ENCODE results near the gene INVS. TPM values are rescaled to one million over a fixed set of nuclear protein-coding genes. Genes with fewer than 3 reads are reported as not detected.
A peak's percentile ranks its signal among the peaks of the same experiment; 100 is the strongest.

Gene INVS
- total and polyA plus RNA-seq, 3 experiments from 2014 or later = 9.4 to 18.1 (median 16.8) TPM

DNA sequence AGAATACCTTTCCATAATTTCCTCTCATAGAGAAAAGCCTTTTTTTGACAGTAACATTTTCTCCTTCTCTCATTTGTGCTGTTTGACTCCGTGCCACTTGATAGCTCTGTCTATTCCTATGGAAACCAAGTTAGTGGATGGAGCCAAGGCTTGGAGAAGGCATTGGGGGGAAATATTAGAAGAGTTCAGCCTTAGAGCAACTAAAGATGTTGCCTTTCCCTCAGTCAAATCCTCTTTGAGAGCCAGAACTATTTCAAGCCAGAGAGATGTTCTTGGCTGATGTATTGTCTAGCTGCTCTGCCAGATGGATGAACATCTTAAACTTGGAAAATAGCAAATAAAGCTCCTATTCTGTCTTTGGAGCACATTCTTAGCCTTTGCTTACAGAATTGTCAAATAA is 112.4 kb downstream of the INVS start:
- peaks cover 0 to 1% of the 10 kb centered on the region in 2 donors for H3K27me3 Mint-ChIP-seq
- peaks cover 0 to 5% (median 2%) of the 10 kb centered on the region in 3 donors for H3K36me3 Mint-ChIP-seq
- no peaks in the 10 kb centered on the region for H3K4me1 ChIP-seq (ENCODE audit: insufficient read depth, low read length)
- CTCF ChIA-PET = no interaction called here
- H3K4me3 Mint-ChIP-seq = no peak overlapping the region
- peaks cover 9 to 16% (median 15%) of the 10 kb centered on the region in 3 donors for H3K4me1 Mint-ChIP-seq
- no peak overlapping the region for H3K27ac ChIP-seq (ENCODE audit: low read depth, low read length)
- H3K4me3 ChIP-seq (ENCODE audit: low read length) = no peak overlapping the region
- no peaks in the 10 kb centered on the region for H3K9me3 ChIP-seq (ENCODE audit: low read length)
- no peaks in the 10 kb centered on the region for H3K27me3 ChIP-seq (ENCODE audit: insufficient read depth, low read length, poor library complexity, severe bottlenecking)
- no peak for DNase-seq
- H3K9me3 Mint-ChIP-seq = no peaks in the 10 kb centered on the region
- no peak overlapping the region for H3K27ac Mint-ChIP-seq
- POLR2A ChIA-PET = no interaction called here
- H3K36me3 ChIP-seq (ENCODE audit: insufficient read depth, low read length) = no peaks in the 10 kb centered on the region

DNA sequence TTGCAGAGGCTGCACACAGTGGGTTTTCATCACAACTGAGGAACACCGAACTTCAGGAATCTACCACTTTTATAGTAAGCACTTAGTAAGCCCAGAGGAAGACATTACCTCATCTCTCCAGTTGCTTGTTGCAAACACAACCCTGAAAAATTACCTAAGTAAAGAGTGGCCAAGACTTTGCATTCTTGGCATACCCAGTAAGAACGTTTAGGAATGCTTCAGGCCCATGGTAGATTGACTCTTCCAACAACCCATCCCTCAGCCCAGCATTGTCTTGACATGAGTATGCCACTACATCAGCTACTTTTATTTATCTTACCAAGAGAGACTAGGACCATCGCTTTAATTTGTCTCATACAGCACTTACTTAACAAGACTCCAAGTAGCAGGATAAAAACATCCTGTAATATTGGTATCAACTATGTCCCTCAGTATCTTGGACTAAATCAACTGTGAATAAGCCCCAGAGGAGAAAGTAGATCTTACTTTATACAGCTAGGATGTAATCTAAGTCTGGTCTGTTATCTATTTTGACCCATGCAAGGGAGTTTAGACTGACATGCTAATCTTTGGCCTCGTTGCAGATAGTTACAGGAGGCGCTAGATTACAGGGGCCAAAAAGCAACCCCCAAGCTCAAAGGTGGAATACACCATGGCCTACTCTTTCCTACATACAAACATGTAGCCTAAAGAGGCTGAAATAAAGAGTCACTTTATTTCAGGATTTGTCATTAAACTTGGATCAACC is 114.9 kb downstream of the INVS start:
- POLR2A ChIA-PET = no interaction called here

DNA sequence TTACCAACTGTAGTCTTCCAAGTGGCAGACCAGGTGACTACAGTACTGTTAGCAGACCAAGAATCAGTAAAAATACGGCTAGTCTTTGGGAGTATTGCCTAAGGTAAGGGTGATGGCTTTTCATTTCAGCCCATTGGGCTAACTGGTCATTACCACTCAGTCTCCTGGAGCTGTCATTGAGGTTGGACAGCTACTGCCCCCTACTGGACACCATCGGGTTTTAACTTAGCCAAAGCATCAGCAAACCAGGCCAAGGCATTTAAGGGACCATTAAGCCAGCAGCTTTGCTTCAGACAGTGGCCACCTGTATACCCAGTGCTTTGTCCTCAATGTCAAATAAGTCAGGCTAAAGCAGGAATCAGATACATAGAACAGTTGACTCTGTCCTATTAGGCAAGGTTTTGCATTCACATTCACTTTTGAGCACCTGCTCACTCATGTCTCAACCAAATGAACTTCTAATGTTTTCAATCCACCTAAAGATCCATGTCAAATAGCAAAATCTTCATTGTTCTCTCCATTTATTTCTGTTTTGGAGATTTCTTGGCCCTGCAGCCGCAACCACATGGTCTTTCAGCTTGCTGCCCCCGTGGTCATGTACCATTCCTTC is 117.2 kb downstream of the INVS start:
- no peaks in the 10 kb centered on the region for H3K9me3 ChIP-seq (ENCODE audit: low read length)
- Mint-ChIP-seq H3K27me3 (peaks cover 0 to 1% of the 10 kb centered on the region in 2 donors), H3K4me1 (no peaks in the 10 kb centered on the region), H3K27ac (peak overlapping the region in 3 of 8 donors; percentile 17 to 63 (median 37)), H3K4me3 (no peak overlapping the region), H3K9me3 (no peaks in the 10 kb centered on the region), H3K36me3 (peaks cover 0 to 3% (median 2%) of the 10 kb centered on the region in 3 donors)
- H3K27ac ChIP-seq (ENCODE audit: low read depth, low read length) = no peak overlapping the region
- DNase-seq = peak; percentile 25 to 66 (median 39)
- H3K4me3 ChIP-seq (ENCODE audit: low read length) = no peak overlapping the region
- no peaks in the 10 kb centered on the region for H3K36me3 ChIP-seq (ENCODE audit: insufficient read depth, low read length)
- ChIA-PET CTCF (interaction anchor here (1.4 to 2.1 kb wide), 2 partner anchors 13 to 53 kb away, joined by 3 to 6 read pairs; no protein-coding TSS in a partner anchor), POLR2A (no interaction called here)
- H3K27me3 ChIP-seq (ENCODE audit: insufficient read depth, low read length, poor library complexity, severe bottlenecking) = no peaks in the 10 kb centered on the region
- H3K4me1 ChIP-seq (ENCODE audit: insufficient read depth, low read length) = no peaks in the 10 kb centered on the region

More for the DNA sequence above, 114.9 kb downstream of the INVS start:
- Histone ChIP-seq H3K27ac (ENCODE audit: low read depth, low read length) (no peak overlapping the region), H3K4me3 (ENCODE audit: low read length) (no peak overlapping the region), H3K9me3 (ENCODE audit: low read length) (no peaks in the 10 kb centered on the region), H3K4me1 (ENCODE audit: insufficient read depth, low read length) (no peaks in the 10 kb centered on the region), H3K36me3 (ENCODE audit: insufficient read depth, low read length) (no peaks in the 10 kb centered on the region), H3K27me3 (ENCODE audit: insufficient read depth, low read length, poor library complexity, severe bottlenecking) (no peaks in the 10 kb centered on the region)
- Mint-ChIP-seq H3K4me3 (no peak overlapping the region), H3K27ac (peak overlapping the region in 1 of 8 donors; percentile 26), H3K9me3 (no peaks in the 10 kb centered on the region), H3K36me3 (peaks cover 0 to 5% (median 2%) of the 10 kb centered on the region in 3 donors), H3K4me1 (peaks cover 6 to 15% (median 12%) of the 10 kb centered on the region in 3 donors), H3K27me3 (peaks cover 0 to 1% of the 10 kb centered on the region in 2 donors)
- DNase-seq = no peak
- CTCF ChIA-PET = no interaction called here

DNA sequence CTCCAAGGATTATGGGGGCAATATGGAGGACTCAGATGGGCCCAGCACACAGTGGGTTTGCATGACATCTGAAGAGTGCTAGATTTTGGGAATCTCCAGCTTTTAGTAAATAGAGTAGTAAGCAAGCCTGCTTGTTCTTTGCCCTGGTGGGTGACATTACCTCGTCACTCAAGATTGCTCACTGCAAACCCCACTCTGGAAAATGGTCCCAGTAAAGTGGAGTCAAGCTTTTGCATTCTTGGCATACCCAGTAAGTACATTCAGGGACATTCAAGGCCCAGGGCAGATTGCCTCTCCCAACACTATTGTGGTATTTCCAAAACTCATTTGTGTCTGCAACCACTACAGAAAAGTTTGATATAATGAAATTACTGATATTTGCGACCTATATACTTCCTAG is 118.5 kb downstream of the INVS start:
- no peak for DNase-seq
- Histone ChIP-seq H3K27ac (ENCODE audit: low read depth, low read length) (no peak overlapping the region), H3K9me3 (ENCODE audit: low read length) (no peaks in the 10 kb centered on the region), H3K4me3 (ENCODE audit: low read length) (no peak overlapping the region), H3K27me3 (ENCODE audit: insufficient read depth, low read length, poor library complexity, severe bottlenecking) (no peaks in the 10 kb centered on the region), H3K4me1 (ENCODE audit: insufficient read depth, low read length) (no peaks in the 10 kb centered on the region), H3K36me3 (ENCODE audit: insufficient read depth, low read length) (no peaks in the 10 kb centered on the region)
- ChIA-PET CTCF (interaction anchor here (1.5 to 2.1 kb wide), 2 partner anchors 8 to 14 kb away, joined by 3 to 6 read pairs; no protein-coding TSS in a partner anchor), POLR2A (interaction anchor here (0.6 kb wide), 1 partner anchor 206 kb away, joined by 3 read pairs; no protein-coding TSS in a partner anchor)
- no peaks in the 10 kb centered on the region for H3K4me1 Mint-ChIP-seq
- H3K27ac Mint-ChIP-seq = no peak overlapping the region
- peaks cover 0 to 1% of the 10 kb centered on the region in 2 donors for H3K27me3 Mint-ChIP-seq
- no peak overlapping the region for H3K4me3 Mint-ChIP-seq
- H3K36me3 Mint-ChIP-seq = peaks cover 0 to 3% (median 1%) of the 10 kb centered on the region in 3 donors
- H3K9me3 Mint-ChIP-seq = no peaks in the 10 kb centered on the region

DNA sequence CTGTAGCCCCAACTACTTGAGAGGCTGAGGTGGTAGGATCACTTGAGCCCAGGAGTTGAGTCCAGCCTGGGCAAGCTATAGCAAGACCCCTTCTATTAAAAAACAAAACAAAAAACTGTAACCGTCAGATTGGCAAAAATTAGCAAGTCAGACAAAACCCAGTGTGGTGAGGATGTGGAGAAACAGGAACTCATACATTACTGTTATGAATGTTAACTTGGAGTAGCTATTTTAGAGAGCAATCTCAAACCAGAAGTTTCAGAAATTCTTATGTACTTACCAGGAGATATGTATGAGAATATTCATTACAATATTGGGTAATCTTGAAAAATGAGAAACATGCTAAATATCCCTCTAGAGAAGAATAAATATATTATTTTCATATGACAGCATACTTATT is 120.3 kb downstream of the INVS start:
- H3K27ac ChIP-seq (ENCODE audit: low read depth, low read length) = no peak overlapping the region

DNA sequence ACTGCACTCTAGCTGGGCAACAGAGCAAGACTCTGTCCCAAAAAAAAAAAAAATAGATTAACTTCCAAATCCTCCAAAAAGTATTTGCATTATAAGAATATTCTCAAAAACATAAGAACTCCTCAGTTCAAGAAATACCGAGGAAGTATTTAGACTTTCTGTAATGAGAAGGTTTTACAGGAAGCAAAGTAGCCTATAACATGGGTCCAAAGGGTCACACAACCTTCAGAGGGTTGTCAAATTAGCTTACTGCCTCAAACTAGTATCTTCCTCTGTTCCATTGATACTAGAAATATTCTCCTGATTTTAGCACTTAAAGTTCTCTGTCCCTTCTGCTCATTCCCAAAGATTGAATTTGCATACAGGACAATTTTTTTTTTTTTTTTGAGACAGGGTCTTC is 121.9 kb downstream of the INVS start:
- ChIA-PET CTCF (no interaction called here), POLR2A (no interaction called here)

More for the DNA sequence above, 120.3 kb downstream of the INVS start:
- Histone ChIP-seq H3K27me3 (ENCODE audit: insufficient read depth, low read length, poor library complexity, severe bottlenecking) (no peaks in the 10 kb centered on the region), H3K4me3 (ENCODE audit: low read length) (no peak overlapping the region), H3K4me1 (ENCODE audit: insufficient read depth, low read length) (no peaks in the 10 kb centered on the region), H3K9me3 (ENCODE audit: low read length) (no peaks in the 10 kb centered on the region), H3K36me3 (ENCODE audit: insufficient read depth, low read length) (no peaks in the 10 kb centered on the region)
- H3K4me3 Mint-ChIP-seq = no peak overlapping the region
- peaks cover 0 to 4% (median 2%) of the 10 kb centered on the region in 3 donors for H3K36me3 Mint-ChIP-seq
- no peaks in the 10 kb centered on the region for H3K9me3 Mint-ChIP-seq
- H3K27me3 Mint-ChIP-seq = no peaks in the 10 kb centered on the region
- H3K27ac Mint-ChIP-seq = peak overlapping the region in 1 of 8 donors; percentile 65
- no peaks in the 10 kb centered on the region for H3K4me1 Mint-ChIP-seq
- POLR2A ChIA-PET = no interaction called here
- DNase-seq = no peak
- CTCF ChIA-PET = interaction anchor here (1.3 kb wide), 1 partner anchor 1035 kb away, joined by 3 read pairs; no protein-coding TSS in a partner anchor

DNA sequence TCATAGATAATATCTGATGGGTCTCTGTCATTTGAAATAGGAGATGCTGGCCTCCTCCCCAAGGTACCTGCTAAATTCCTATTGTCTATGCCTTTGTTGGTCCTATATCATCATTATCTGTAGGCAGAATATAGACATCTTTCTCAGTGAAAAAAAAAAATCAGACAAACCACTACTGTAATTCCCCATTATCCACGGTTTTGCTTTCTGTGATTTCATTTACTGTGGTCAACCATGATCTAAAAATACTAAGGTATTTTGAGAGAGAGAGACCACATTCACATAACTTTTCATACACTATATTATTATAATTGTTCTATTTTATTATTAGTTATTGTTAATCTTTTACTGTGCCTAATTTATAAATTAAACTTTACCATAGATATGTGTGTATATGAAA is 122.5 kb downstream of the INVS start:
- no peaks in the 10 kb centered on the region for H3K36me3 ChIP-seq (ENCODE audit: insufficient read depth, low read length)
- CTCF ChIA-PET = no interaction called here
- POLR2A ChIA-PET = no interaction called here
- no peaks in the 10 kb centered on the region for H3K27me3 ChIP-seq (ENCODE audit: insufficient read depth, low read length, poor library complexity, severe bottlenecking)
- Mint-ChIP-seq H3K4me1 (no peaks in the 10 kb centered on the region), H3K9me3 (no peaks in the 10 kb centered on the region), H3K27me3 (no peaks in the 10 kb centered on the region), H3K27ac (no peak overlapping the region), H3K4me3 (no peak overlapping the region), H3K36me3 (peaks cover 0 to 9% (median 2%) of the 10 kb centered on the region in 3 donors)
- H3K4me1 ChIP-seq (ENCODE audit: insufficient read depth, low read length) = no peaks in the 10 kb centered on the region
- no peaks in the 10 kb centered on the region for H3K9me3 ChIP-seq (ENCODE audit: low read length)
- H3K4me3 ChIP-seq (ENCODE audit: low read length) = no peak overlapping the region
- DNase-seq = no peak
- no peak overlapping the region for H3K27ac ChIP-seq (ENCODE audit: low read depth, low read length)

More for the DNA sequence above, 121.9 kb downstream of the INVS start:
- Histone ChIP-seq H3K36me3 (ENCODE audit: insufficient read depth, low read length) (no peaks in the 10 kb centered on the region), H3K4me1 (ENCODE audit: insufficient read depth, low read length) (no peaks in the 10 kb centered on the region), H3K27me3 (ENCODE audit: insufficient read depth, low read length, poor library complexity, severe bottlenecking) (no peaks in the 10 kb centered on the region), H3K4me3 (ENCODE audit: low read length) (no peak overlapping the region), H3K27ac (ENCODE audit: low read depth, low read length) (no peak overlapping the region), H3K9me3 (ENCODE audit: low read length) (no peaks in the 10 kb centered on the region)
- Mint-ChIP-seq H3K9me3 (no peaks in the 10 kb centered on the region), H3K36me3 (peaks cover 0 to 4% (median 2%) of the 10 kb centered on the region in 3 donors), H3K4me3 (peak overlapping the region in 1 of 7 donors; percentile 10), H3K27ac (no peak overlapping the region), H3K27me3 (no peaks in the 10 kb centered on the region), H3K4me1 (no peaks in the 10 kb centered on the region)
- no peak for DNase-seq

DNA sequence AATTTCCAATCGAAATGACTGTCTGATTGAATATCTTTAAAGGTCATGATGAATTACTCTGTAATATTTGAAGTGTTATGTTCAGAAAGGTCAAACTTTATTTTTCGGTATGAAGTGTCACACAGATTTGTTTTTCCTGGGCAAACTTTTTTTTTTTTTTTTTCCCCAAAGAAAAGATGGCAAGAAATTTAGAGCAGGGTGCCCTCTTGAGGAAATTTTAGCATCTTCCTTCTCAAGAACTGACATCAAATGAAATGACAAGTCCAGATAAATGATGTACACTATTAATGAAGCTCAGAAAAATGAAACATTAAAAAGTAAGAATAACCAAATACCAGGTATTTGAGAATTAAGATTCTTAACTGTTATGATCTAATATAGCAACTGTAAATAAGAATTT is 123.6 kb downstream of the INVS start:
- no peaks in the 10 kb centered on the region for H3K9me3 ChIP-seq (ENCODE audit: low read length)
- H3K4me1 ChIP-seq (ENCODE audit: insufficient read depth, low read length) = no peaks in the 10 kb centered on the region
- no peaks in the 10 kb centered on the region for H3K27me3 ChIP-seq (ENCODE audit: insufficient read depth, low read length, poor library complexity, severe bottlenecking)
- H3K4me3 ChIP-seq (ENCODE audit: low read length) = no peak overlapping the region
- Mint-ChIP-seq H3K27me3 (no peaks in the 10 kb centered on the region), H3K36me3 (peaks cover 0 to 19% (median 4%) of the 10 kb centered on the region in 3 donors), H3K4me1 (no peaks in the 10 kb centered on the region), H3K9me3 (no peaks in the 10 kb centered on the region), H3K4me3 (no peak overlapping the region), H3K27ac (peak overlapping the region in 2 of 8 donors; percentile 1 to 15)
- no peak for DNase-seq
- CTCF ChIA-PET = interaction anchor here (0.7 kb wide), 1 partner anchor 233 kb away, joined by 3 read pairs; no protein-coding TSS in a partner anchor
- POLR2A ChIA-PET = no interaction called here
- H3K36me3 ChIP-seq (ENCODE audit: insufficient read depth, low read length) = no peaks in the 10 kb centered on the region
- no peak overlapping the region for H3K27ac ChIP-seq (ENCODE audit: low read depth, low read length)

All from CD8-positive, alpha-beta memory T cell (primary cell).